ENCODE measurements around the gene DAAM1.

DAAM1 gene

DNA sequence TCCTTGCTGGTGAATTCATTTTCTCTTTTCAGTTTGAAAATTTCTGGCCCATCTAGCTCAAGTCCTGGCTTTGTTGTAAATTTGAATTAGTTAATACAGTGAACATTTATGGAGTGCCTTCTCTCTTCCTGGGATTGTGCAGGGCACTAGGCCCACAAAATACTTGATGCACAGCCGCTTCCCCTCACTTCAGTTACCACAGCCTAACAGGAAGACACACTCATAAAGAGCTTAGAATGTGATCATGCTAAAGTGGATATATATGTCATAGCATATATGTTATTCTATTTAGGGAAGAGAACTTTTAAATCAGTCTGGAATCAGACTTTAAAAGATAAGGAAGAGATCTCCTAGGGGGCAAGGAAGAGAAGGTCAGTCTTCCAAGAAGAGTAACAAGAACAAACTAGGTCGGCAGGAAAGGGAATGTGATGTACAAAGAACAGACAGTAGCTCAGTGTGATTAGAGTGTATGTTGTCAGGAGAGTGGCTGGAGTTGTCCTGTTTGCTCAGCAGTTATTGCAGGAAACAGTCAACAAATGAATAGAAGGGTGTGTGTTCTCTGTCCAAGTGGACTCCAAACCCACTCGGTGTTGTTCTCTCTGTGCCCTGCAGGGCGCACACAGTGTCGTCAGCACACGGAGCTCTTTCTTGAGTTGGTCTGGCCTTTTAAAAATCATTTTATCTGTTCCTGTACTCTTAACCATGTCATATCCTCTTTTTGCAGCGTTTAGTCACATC, 74.4 kb downstream of the DAAM1 start:
- DNase-seq, result peak; percentile 83

GRCh38 chr14:59265808-59266207, 77.3 kb downstream of the DAAM1 start:
- DNase-seq, result no peak

- DNase-seq, result no peak
Measured at GRCh38 chr14:59267046-59267445, 78.6 kb downstream of the DAAM1 start.

- DNase-seq, result no peak
Measured at GRCh38 chr14:59268011-59268410, 79.5 kb downstream of the DAAM1 start.

- DNase-seq, result no peak
Measured at GRCh38 chr14:59268858-59269257, 80.4 kb downstream of the DAAM1 start.

DNA sequence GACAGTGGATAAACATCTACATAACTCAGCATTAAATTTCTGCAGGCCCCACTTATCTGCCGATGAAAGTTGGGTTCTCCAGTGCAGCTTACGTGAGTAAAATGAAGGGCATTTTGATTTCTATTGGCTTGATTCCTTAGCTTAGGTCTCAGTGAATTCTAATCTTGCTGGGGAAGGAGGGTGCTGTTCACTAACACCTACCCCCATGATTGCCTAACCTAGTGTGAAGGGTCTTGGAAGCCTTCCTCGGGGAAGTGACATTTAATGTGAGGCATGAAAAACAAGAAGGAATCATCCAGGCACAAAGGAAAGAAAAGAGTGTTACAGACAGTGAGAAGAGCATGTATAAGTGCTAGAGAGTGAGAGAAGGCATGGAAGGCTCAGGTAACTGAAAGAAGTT, 81.0 kb downstream of the DAAM1 start:
- no peak for DNase-seq

DNA sequence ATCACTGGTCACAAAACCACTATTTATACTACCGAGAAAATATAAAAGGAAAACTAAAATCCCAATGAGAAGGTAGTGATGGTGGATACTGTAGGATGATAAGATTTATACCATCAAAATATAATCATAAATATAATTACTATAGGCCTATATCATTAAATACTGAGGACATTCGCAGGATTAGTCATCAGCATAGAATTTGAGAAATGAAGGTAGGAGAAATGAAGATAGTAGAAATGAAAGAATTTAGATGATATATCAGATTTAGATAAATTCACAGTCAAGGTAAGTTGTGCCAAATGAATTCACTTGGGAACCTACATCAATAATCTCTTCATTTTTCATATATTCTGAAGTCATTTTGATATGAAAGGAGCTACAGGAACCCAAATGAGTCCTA, 82.8 kb downstream of the DAAM1 start:
- DNase-seq, result no peak

GRCh38 chr14:59271734-59272133, 83.3 kb downstream of the DAAM1 start:
- no peak for DNase-seq

- no peak for DNase-seq
Measured at GRCh38 chr14:59272633-59273032, 84.2 kb downstream of the DAAM1 start.

DNA sequence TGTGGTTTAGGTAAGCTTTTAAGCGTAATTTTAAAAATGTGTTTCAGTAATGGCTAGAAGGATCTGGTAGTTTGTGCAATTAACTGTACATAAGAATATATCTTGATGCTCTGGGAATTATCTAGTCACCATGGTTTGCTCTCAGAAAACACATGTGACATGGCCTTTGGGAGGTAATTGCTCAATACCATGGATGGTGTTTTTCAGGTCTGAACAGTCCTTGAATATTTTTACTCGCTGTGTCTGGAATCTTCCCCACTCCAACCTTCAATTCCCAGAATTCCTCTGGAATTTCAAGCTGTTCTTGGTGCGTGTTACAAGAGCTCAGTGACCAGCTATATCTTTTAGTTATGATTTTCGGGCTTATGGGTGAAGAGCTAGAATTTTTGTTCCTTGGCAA, 85.3 kb downstream of the DAAM1 start:
- DNase-seq, result no peak

DNA sequence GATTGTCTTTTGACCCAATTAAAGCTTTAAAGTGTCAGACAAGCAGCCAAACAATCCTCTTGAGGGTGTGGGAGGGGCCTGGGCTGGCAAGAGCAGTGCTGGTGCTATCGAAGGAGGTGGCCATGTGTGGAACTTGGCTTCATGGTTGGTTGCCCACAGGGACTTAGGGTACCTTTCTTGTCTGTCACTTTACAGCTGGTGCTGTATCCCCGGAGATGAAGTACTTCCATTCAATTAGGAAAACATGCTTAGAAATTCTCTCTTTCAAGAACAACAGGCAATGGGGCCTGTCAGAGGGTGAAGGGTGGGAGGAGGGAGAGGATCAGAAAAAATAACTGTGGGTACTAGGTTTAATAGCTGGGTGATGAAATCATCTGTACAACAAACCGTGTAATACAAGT, 86.5 kb downstream of the DAAM1 start:
- no peak for DNase-seq

DNA sequence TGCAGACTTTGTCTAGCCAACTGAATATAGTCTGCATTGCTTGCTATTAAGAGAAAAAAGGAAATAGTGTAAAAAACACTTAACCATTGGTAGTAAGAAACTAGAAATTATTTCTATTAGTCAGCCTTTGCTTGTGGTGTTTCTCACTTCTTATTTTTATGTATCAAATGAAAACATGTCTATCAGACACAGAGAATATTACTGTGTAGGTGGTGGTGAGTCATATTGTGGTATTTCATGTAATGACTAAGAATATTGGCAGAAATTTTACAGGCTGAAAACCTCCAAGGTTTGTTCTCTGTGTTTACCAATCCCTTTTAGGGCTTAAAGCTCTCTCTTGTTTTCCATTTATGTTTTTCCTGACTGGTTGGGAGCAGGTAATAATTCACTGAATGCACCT, 87.2 kb downstream of the DAAM1 start:
- no peak for DNase-seq

- no peak for DNase-seq
Measured at GRCh38 chr14:59276235-59276634, 87.8 kb downstream of the DAAM1 start.

GRCh38 chr14:59277659-59278058, 89.2 kb downstream of the DAAM1 start:
- no peak for DNase-seq

GRCh38 chr14:59278111-59278510, 89.6 kb downstream of the DAAM1 start:
- DNase-seq, result no peak

DNA sequence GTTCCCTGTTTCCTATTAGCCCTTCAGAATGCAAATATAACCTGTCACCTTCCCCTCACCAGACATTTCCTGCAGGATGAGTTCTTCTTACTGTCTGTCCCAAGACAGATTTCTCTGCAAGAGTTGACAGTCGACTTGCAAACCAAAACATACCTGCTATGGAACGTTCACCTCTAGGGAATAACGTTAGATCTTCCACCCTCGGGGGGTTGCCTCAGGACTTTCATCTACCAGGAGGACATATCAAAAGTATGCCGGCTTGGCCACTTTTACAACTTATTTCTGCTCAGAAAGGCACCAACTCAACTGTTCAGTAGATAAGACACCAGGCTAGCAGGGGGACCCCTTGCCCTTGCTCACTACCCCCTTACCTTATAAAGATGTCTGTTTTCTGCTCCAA, 92.5 kb downstream of the DAAM1 start:
- DNase-seq, result no peak

DNA sequence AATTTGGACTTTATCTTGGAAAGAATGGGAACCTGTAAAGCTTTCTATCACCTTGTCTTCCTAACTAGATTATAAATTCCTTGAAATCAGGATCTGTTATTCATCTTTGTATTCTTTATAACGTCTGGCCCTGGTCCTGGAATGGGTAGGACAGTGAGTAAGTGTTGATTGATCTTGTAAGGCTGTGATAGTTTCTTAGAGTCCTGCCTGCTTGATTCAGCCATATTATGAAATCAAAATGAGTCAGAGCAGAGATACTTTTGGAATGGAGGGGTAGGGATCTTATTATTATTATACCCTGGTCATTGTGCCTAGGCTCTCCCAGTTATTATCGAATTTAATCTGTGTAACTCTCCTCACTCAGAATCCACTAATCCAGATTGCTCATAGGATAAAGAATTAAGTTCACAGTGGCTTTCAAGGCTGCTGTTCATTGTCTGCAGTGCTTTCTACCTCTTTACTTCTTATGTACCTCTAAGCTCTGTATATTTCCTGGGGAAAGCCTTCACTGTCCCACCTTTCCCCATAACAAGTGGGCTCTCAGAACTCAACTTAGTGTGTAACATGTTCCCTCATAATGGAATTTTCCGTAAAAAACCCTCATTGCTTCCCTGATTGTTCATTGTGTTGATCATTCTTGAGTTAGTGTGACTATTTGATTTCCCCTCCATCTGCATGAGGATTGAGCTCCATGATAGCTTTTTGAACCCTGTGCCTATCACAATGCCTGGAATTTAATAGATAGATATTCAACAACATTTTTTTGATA, 93.3 kb downstream of the DAAM1 start:
- DNase-seq, result no peak

DNA sequence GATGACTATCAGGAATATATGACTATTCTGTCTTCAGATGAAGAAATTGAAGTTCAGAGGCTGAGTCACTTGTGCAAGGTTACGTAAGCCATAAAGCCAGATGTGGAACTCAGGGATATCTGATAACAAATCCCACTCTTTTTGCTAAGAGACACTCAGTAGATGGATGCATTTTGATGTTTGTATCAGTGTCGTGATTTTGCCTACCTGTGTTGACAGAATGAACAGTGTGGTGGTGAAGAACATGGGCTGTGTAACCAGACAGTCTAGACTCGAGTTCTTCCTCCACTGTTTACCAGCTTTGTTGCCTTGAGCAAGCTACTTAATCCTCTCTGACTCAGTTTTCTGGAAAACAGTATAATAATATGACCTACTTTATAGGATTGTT, 93.9 kb downstream of the DAAM1 start:
- DNase-seq, result no peak

DNA sequence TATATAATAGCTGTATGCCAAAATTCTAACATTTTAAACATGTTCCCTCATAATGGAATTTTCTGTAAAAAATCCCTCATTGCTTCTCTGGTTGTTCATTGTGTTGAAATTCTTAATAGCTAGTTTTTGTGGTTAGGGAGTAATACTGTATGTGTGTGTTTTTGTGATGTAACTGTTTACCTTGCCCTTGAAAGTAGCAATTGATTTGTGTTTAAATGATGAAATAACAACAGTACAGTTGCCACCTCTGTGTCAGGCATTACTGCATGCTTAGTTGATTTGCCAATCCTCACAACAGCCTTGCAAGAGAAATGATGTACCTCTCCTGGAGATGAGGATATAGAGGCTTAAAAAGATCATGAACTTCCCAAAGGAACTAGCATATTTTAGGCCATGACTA, 94.9 kb downstream of the DAAM1 start:
- no peak for DNase-seq

DNA sequence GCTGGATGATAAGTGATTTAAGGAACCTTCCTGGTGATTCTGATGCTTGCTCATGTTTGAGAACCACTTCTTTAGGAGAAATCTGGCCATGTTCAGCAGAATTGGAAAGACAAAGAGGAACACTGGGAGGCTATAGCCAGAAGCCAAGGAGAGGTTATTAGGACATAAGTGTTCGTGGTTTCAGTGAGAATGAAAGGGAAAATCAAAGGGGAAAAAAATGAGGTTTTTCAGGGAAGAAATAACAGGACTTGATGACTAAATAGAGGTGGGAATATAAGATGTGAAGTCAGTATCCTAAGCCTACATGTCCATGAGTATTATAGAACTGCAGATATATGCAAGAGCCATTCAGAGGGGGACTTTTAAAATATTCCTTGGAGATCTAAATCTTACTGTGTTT, 95.6 kb downstream of the DAAM1 start:
- no peak for DNase-seq

DNA sequence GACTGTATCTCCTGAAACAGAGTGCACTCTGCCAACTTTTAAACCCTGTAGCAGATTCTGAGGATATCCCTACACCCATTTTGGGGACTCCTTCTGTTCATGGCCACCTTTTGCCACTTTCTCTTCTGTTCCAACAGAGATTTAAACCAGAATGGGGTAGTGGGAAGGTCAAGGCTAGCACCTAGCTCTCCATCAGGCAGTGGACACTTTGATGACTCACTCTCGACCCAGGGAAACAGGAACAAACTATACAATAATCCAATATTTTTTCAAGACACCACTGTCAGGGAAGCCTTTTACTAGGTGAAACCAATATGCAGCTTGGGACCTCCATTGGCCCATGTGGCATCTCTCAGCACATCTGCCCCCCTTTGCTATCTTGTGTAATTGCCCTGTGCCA, 103.6 kb downstream of the DAAM1 start:
- DNase-seq, result no peak

DNA sequence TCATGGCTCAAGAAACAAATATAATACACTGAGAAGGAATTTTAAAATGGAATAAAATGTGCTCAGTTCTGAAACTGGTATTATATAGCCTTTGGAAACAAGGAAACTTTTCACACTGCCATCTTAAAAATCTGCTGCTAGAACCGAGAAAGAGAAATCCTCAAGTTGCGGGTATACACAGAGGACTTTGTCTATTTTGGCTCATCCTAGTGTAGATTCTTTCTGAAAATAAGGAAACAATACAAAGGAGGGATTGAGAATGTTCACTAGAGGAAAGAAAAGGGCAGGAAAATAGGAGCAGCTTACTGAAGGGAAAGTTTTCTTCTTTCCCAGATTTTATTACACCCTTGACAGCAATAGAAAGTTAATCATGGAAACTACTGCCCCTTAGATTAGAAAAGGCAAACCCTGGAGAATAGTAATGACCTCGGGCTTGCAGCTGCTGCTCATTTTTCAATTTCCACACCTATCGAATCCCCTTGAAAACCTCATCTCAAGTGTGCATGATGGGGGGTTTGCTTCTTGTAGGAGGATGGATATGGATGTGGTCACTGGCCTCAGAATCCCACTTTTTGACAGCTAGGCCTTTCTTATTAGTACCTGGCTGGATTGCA, 104.6 kb downstream of the DAAM1 start:
- no peak for DNase-seq

- no peak for DNase-seq
Measured at GRCh38 chr14:59293935-59294661, 105.6 kb downstream of the DAAM1 start.

GRCh38 chr14:59294662-59294992, 106.2 kb downstream of the DAAM1 start:
- DNase-seq, result no peak

All from DMS153 (cell line).